GM12891 (cell line): ENCODE data around the gene FXR2.

Experiments
- PAX5 ChIP-seq: IDR thresholded peaks from 2 replicates; pipeline ENCODE4 v1.6.1; 2011; ENCODE audit warnings: low read length, moderate library complexity, mild to moderate bottlenecking; ENCODE audit not compliant: insufficient read depth, severe bottlenecking
- POLR2A ChIP-seq: IDR thresholded peaks from 2 replicates; pipeline ENCODE4 v1.6.1; 2011; ENCODE audit warnings: low read depth, low read length, control low read depth
- POLR2AphosphoS5 ChIP-seq: IDR thresholded peaks from 2 replicates; pipeline ENCODE4 v1.6.1; 2011; ENCODE audit warnings: low read depth, low read length, control low read depth

- TF ChIP-seq POLR2AphosphoS5 (no peak), POLR2A (no peak), PAX5 (no peak)
These were observed 2.9 kb downstream of the FXR2 start for GRCh38 chr17:7611635-7612293.
